Upper lobe of left lung (tissue), 4 donors: ENCODE results near the gene ERICH3.

ENCODE experiments used
- CTCF ChIP-seq, 6 experiments: fragments of 450-650 bp in 4 of 6; fragments of 200-600 bp in 2 of 6; sonication (generic) in 2 of 6; IDR thresholded peaks; one replicate each; pipeline ENCODE4 v1.5.1; 2016 to 2019; ENCODE audit warnings: antibody characterized with exemption in 6 of 6
- EP300 ChIP-seq, 4 donors: sonication (generic); formaldehyde crosslinking; IDR thresholded peaks; one replicate each; pipeline ENCODE4 v1.5.1; 2017; ENCODE audit warnings: antibody characterized with exemption in 4 of 4, control low read depth in 2 of 4
- POLR2A ChIP-seq, 4 donors: fragments of 450-650 bp; IDR thresholded peaks; one replicate each; pipeline ENCODE4 v1.5.1; 2016 to 2017; ENCODE audit warnings: antibody characterized with exemption in 4 of 4, mild to moderate bottlenecking in 2 of 4
- POLR2AphosphoS5 ChIP-seq, 2 donors: sonication (generic); formaldehyde crosslinking; IDR thresholded peaks; one replicate each; pipeline ENCODE4 v1.5.1; 2017; ENCODE audit warnings: antibody characterized with exemption in 2 of 2

- TF ChIP-seq CTCF (IDR thresholded peaks at IDR 0.05) (no peak), EP300 (IDR thresholded peaks at IDR 0.05) (no peak), POLR2AphosphoS5 (IDR thresholded peaks at IDR 0.05) (no peak), POLR2A (IDR thresholded peaks at IDR 0.05) (no peak)
Measured at GRCh38 chr1:74587888-74588287, 85.7 kb downstream of the ERICH3 start.
